Thyroid gland (tissue), 4 donors: Measurements from ENCODE around the gene PIK3R4. TPM values are rescaled to one million over a fixed set of nuclear protein-coding genes. Genes with fewer than 3 reads are reported as not detected.

Source experiments
- DNase-seq, 2 donors: peaks; one replicate each; pipeline ENCODE4 v3.0.0-alpha.2; 2019
- H3K27ac ChIP-seq, 3 donors: fragments of 200-600 bp; sonication (generic); 1 replicate in 2 of 3; 2 replicates in 1 of 3; pipeline ENCODE4 v1.5.1; 2016 to 2019; ENCODE audit warnings: mild to moderate bottlenecking in 1 of 3, moderate library complexity in 1 of 3
- H3K27me3 ChIP-seq: fragments of 200-600 bp; sonication (generic); one replicate; pipeline ENCODE4 v1.5.1; 2019
- H3K36me3 ChIP-seq, 2 donors: fragments of 200-600 bp; sonication (generic); one replicate each; pipeline ENCODE4 v1.5.1; 2016 to 2019
- H3K4me1 ChIP-seq, 2 donors: fragments of 200-600 bp; sonication (generic); one replicate each; pipeline ENCODE4 v1.5.1; 2017 to 2019
- H3K4me3 ChIP-seq, 3 donors: fragments of 200-600 bp; sonication (generic); replicated peaks in 1 of 3; 1 replicate in 2 of 3; 2 replicates in 1 of 3; pipeline ENCODE4 v1.5.1; 2016; ENCODE audit warnings: mild to moderate bottlenecking in 1 of 3
- H3K9me3 ChIP-seq: fragments of 200-600 bp; sonication (generic); one replicate; pipeline ENCODE4 v1.5.1; 2017
- POLR2A ChIP-seq, 2 donors: fragments of 450-650 bp; IDR thresholded peaks; one replicate each; pipeline ENCODE4 v1.6.1; 2017; ENCODE audit warnings: antibody characterized with exemption in 2 of 2, mild to moderate bottlenecking in 2 of 2, moderate library complexity in 1 of 2
- WGBS, 2 donors: methylation state at CpG; one replicate each; pipeline ENCODE4 v1.1.5; 2017; 5-methylcytosine and 5-hydroxymethylcytosine counted together
- intact Hi-C: fragments of 100-400 bp; cut with DNase I; formaldehyde crosslinking; loops from one replicate; pipeline ENCODE4 v1.15.1; 2023
- total RNA-seq, 4 donors: library from RNA; depleted of rRNA; stranded (reverse); fragments of >200 nt; gene quantifications; one replicate each; pipeline ENCODE4 v1.2.3, GENCODE V29; 2016
- TF ChIP-seq, protein P1 (sequence below), 6 experiments: fragments of 200-600 bp in 3 of 6; fragments of 450-650 bp in 3 of 6; sonication (generic) in 3 of 6; IDR thresholded peaks; one replicate each; pipeline ENCODE4 v1.5.1; 2016 to 2019; ENCODE audit warnings: antibody characterized with exemption in 6 of 6, mild to moderate bottlenecking in 2 of 6, inconsistent platforms in 1 of 6, moderate library complexity in 1 of 6

Gene PIK3R4
- total RNA-seq, 4 donors from 2014 or later, result 50.5 to 61.3 (median 54.7) TPM

DNA sequence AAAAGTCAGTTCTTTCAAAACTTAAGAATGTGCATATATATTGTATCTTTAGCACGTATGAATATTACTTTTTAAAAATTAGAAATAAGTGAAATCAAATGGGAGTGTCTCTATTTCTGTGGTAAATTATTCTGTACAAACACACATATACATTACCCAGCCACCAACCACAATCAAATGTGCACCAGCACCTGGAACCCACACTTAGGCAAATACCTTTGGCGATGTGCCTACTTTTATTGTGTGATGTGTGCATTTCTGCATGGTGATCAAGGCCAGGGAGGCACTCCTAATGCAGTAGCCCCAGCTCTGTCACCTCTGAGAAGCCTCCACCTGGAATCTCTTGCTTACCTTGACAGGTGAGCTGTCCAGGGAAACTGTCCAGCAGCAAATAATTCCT lies 76.9 kb downstream of the PIK3R4 start:
- WGBS, 2 donors, result 98 to 99% methylated on average over 2 of the region's 2 CpGs
- Histone ChIP-seq H3K27ac (no peak overlapping the region), H3K36me3 (no peaks in the 10 kb centered on the region), H3K4me3 (no peak overlapping the region), H3K27me3 (no peaks in the 10 kb centered on the region), H3K4me1 (peaks cover 0 to 3% of the 10 kb centered on the region in 2 donors), H3K9me3 (no peaks in the 10 kb centered on the region)
- intact Hi-C loops, result no loop called here
- DNase-seq, result no peak
- no peak for TF ChIP-seq POLR2A (IDR thresholded peaks at IDR 0.05)
- TF ChIP-seq, protein P1, sequence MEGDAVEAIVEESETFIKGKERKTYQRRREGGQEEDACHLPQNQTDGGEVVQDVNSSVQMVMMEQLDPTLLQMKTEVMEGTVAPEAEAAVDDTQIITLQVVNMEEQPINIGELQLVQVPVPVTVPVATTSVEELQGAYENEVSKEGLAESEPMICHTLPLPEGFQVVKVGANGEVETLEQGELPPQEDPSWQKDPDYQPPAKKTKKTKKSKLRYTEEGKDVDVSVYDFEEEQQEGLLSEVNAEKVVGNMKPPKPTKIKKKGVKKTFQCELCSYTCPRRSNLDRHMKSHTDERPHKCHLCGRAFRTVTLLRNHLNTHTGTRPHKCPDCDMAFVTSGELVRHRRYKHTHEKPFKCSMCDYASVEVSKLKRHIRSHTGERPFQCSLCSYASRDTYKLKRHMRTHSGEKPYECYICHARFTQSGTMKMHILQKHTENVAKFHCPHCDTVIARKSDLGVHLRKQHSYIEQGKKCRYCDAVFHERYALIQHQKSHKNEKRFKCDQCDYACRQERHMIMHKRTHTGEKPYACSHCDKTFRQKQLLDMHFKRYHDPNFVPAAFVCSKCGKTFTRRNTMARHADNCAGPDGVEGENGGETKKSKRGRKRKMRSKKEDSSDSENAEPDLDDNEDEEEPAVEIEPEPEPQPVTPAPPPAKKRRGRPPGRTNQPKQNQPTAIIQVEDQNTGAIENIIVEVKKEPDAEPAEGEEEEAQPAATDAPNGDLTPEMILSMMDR (IDR thresholded peaks at IDR 0.05), result no peak

- no peak for DNase-seq
- Histone ChIP-seq H3K36me3 (no peaks in the 10 kb centered on the region), H3K27me3 (no peaks in the 10 kb centered on the region), H3K9me3 (no peaks in the 10 kb centered on the region), H3K4me3 (no peak overlapping the region), H3K27ac (no peak overlapping the region), H3K4me1 (peaks cover 7 to 10% of the 10 kb centered on the region in 2 donors)
- 86 to 95% methylated on average over 2 of the region's 2 CpGs for WGBS, 2 donors
- intact Hi-C loops, result no loop called here
- TF ChIP-seq POLR2A (IDR thresholded peaks at IDR 0.05), result no peak
- TF ChIP-seq, protein P1 (IDR thresholded peaks at IDR 0.05), result no peak
Observed at GRCh38 chr3:130663092-130663491, 83.5 kb downstream of the PIK3R4 start.

- no peaks in the 10 kb centered on the region for H3K36me3 ChIP-seq
- TF ChIP-seq, protein P1 (IDR thresholded peaks at IDR 0.05), result no peak
- TF ChIP-seq POLR2A (IDR thresholded peaks at IDR 0.05), result no peak
- H3K27ac ChIP-seq, result no peak overlapping the region
- WGBS, 2 donors, result 41 to 55% methylated on average over 1 of the region's 1 CpG
- H3K4me3 ChIP-seq, result no peak overlapping the region
- DNase-seq, result no peak
- intact Hi-C loops, result no loop called here
- peaks cover 7 to 10% of the 10 kb centered on the region in 2 donors for H3K4me1 ChIP-seq
- no peaks in the 10 kb centered on the region for H3K9me3 ChIP-seq
- H3K27me3 ChIP-seq, result no peaks in the 10 kb centered on the region
Observed at GRCh38 chr3:130662501-130662996, 84.1 kb downstream of the PIK3R4 start.

DNA sequence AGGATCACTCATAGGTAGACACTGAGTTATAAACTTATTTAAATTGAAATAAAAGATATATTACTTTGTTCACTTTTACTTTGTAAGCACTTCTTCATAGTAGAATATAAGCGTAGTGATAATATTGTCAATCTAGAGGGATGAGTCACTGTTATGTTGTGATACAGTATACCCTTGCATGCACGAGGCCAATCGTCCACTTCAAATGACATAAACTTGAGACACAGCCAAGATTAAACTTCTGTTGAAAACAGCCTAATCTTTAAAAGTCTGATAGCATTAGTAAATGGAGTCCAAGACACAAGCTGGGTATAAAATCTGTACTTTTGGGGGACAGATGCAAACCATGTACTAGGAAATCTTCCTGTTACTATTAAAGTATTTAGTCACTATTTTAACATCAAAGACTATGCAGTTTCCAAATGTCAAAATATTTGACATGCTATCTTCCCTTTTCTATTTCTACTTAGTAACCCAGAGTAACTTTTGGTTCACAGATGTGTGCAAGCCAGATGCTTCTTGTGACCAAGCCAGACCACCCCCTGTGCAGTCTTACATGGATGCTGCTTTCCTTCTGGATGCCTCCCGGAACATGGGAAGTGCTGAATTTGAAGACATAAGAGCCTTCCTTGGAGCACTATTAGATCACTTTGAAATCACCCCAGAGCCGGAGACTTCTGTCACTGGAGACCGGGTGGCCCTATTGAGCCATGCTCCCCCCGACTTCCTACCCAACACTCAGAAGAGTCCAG lies 85.3 kb downstream of the PIK3R4 start:
- 80 to 90% methylated on average over 5 to 7 of the region's 7 CpGs for WGBS, 2 donors
- TF ChIP-seq, protein P1 (IDR thresholded peaks at IDR 0.05), result no peak
- Histone ChIP-seq H3K27me3 (no peaks in the 10 kb centered on the region), H3K4me3 (no peak overlapping the region), H3K27ac (no peak overlapping the region), H3K9me3 (no peaks in the 10 kb centered on the region), H3K4me1 (peaks cover 10 to 11% of the 10 kb centered on the region in 2 donors), H3K36me3 (no peaks in the 10 kb centered on the region)
- DNase-seq, result no peak
- intact Hi-C loops, result no loop called here

DNA sequence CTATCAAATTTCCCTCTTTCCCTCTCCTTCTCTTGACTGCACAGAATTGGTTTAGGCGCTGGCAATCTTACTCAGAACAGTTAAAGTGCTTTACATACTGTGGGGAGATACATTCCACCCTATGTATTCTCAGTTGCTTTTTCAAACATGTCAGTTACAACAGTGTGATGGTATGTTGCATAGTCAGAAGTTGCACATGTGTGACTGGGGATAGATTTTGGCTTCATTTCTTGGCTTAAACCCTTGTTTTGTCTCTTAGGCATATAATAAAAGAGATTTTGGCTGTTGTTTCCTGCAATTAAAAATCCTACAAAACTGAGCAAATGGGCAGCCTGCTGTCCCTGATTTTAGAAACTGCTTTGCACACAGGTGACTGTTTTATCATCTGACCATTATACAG lies 86.7 kb downstream of the PIK3R4 start:
- no peak for DNase-seq
- H3K27me3 ChIP-seq, result no peaks in the 10 kb centered on the region
- no peak for TF ChIP-seq POLR2A (IDR thresholded peaks at IDR 0.05)
- TF ChIP-seq, protein P1 (IDR thresholded peaks at IDR 0.05), result no peak
- H3K9me3 ChIP-seq, result no peaks in the 10 kb centered on the region
- WGBS, 2 donors, result 81 to 88% methylated on average over 1 of the region's 1 CpG
- no peak overlapping the region for H3K27ac ChIP-seq
- peaks cover 9 to 11% of the 10 kb centered on the region in 2 donors for H3K4me1 ChIP-seq
- no peak overlapping the region for H3K4me3 ChIP-seq
- intact Hi-C loops, result no loop called here
- no peaks in the 10 kb centered on the region for H3K36me3 ChIP-seq
